NCI-H82 (cell line): ENCODE results near the gene CIC.

ENCODE experiments used
- DNase-seq: peaks from one replicate; lab custom pipeline; 2025; lab: John Stamatoyannopoulos, UW

CIC gene

GRCh38 chr19:42268704-42269477, at the start of gene CIC:
Gene CIC, plus strand, starts transcription at chr19:42269252. Its CDS starts 2,532 bp downstream, at chr19:42271784.
- DNase-seq: peak; percentile 100

- DNase-seq: peak; percentile 100
Measured at GRCh38 chr19:42219812-42220750, 49.0 kb upstream of the CIC start, which contains the start of gene ZNF526. Gene ZNF526, plus strand, starts transcription at chr19:42220312. Its CDS starts 4,092 bp downstream, at chr19:42224404.

GRCh38 chr19:42220751-42221097, 48.3 kb upstream of the CIC start:
- no peak for DNase-seq

- DNase-seq: no peak
Measured at GRCh38 chr19:42224940-42225717, 43.9 kb upstream of the CIC start.

GRCh38 chr19:42225718-42226292, 43.2 kb upstream of the CIC start:
- no peak for DNase-seq

GRCh38 chr19:42226886-42227285, 42.2 kb upstream of the CIC start:
- DNase-seq: no peak

GRCh38 chr19:42228641-42229040, 40.4 kb upstream of the CIC start:
- DNase-seq: peak; percentile 73

GRCh38 chr19:42229301-42229854, 39.7 kb upstream of the CIC start:
- DNase-seq: no peak

GRCh38 chr19:42229855-42230351, 39.1 kb upstream of the CIC start:
- DNase-seq: peak; percentile 98

- no peak for DNase-seq
Measured at GRCh38 chr19:42230571-42230970, 38.5 kb upstream of the CIC start.

- DNase-seq: no peak
Measured at GRCh38 chr19:42232435-42232834, 36.6 kb upstream of the CIC start.

- no peak for DNase-seq
Measured at GRCh38 chr19:42233106-42233505, 35.9 kb upstream of the CIC start.

GRCh38 chr19:42233678-42234292, 35.3 kb upstream of the CIC start:
- no peak for DNase-seq

- no peak for DNase-seq
Measured at GRCh38 chr19:42234364-42234763, 34.7 kb upstream of the CIC start.

- DNase-seq: no peak
Measured at GRCh38 chr19:42235181-42235580, 33.9 kb upstream of the CIC start.

GRCh38 chr19:42239544-42240220, 29.4 kb upstream of the CIC start:
- DNase-seq: no peak

GRCh38 chr19:42241279-42241678, 27.8 kb upstream of the CIC start:
- no peak for DNase-seq

- peak; percentile 47 for DNase-seq
Measured at GRCh38 chr19:42242069-42242511, 27.0 kb upstream of the CIC start.

GRCh38 chr19:42242512-42243409, 26.3 kb upstream of the CIC start, which contains the start of gene GSK3A:
Gene GSK3A, minus strand, starts transcription at chr19:42242602. Its CDS starts 137 bp downstream, at chr19:42242465.
- peak; percentile 100 for DNase-seq
